MCF 10A (cell line): ENCODE results near the gene ADISSP. TPM values are rescaled to one million over a fixed set of nuclear protein-coding genes. Genes with fewer than 3 reads are reported as not detected.

ENCODE experiments used
- BruUV-seq: library from RNA; stranded (reverse); fragments of 400-500 nt; replicated peaks from 2 replicates; lab custom pipeline; 2021; lab: Mats Ljungman, UMichigan
- CTCF ChIA-PET: fragments of 300-600 bp; sonication (Branson Sonifier 250); formaldehyde crosslinking; extraction: SDS; loops from one replicate; lab custom pipeline; 2021; ENCODE audit warnings: antibody characterized with exemption, inconsistent platforms; lab: Yijun Ruan, JAX
- POLR2A ChIA-PET: fragments of 300-600, 350-650 bp; sonication (Branson Sonifier 250); formaldehyde crosslinking; extraction: SDS; loops from one replicate; lab custom pipeline; 2020; ENCODE audit warnings: antibody characterized with exemption, inconsistent platforms; lab: Yijun Ruan, JAX
- DNase-seq: peaks from one replicate; pipeline ENCODE4 v3.0.0-alpha.2; 2018; ENCODE audit not compliant: unreplicated experiment
- H3K27ac Mint-ChIP-seq: one replicate; pipeline ENCODE4 v1.8.0; 2022; ENCODE audit warnings: mild to moderate bottlenecking, low read depth, mixed read lengths; ENCODE audit not compliant: unreplicated experiment
- H3K27me3 Mint-ChIP-seq: one replicate; pipeline ENCODE4 v1.8.0; 2022; ENCODE audit warnings: mixed read lengths; ENCODE audit not compliant: insufficient read depth, unreplicated experiment
- H3K36me3 Mint-ChIP-seq: one replicate; pipeline ENCODE4 v1.8.0; 2022; ENCODE audit warnings: mild to moderate bottlenecking, moderate library complexity, mixed read lengths; ENCODE audit not compliant: insufficient read depth, unreplicated experiment
- H3K4me1 Mint-ChIP-seq: one replicate; pipeline ENCODE4 v1.8.0; 2022; ENCODE audit warnings: mixed read lengths; ENCODE audit not compliant: insufficient read depth, unreplicated experiment
- H3K4me3 Mint-ChIP-seq: one replicate; pipeline ENCODE4 v1.8.0; 2022; ENCODE audit warnings: mild to moderate bottlenecking, moderate library complexity, mixed read lengths; ENCODE audit not compliant: unreplicated experiment
- H3K9me3 Mint-ChIP-seq: one replicate; pipeline ENCODE4 v1.8.0; 2022; ENCODE audit warnings: mixed read lengths; ENCODE audit not compliant: unreplicated experiment
- intact Hi-C: fragments of 100-400 bp; cut with micrococcal nuclease; formaldehyde crosslinking; loops from 2 replicates; pipeline ENCODE4 v1.14.1; 2022
- total RNA-seq: library from RNA; stranded (reverse); gene quantifications from 2 replicates; pipeline ENCODE4 v1.2.3, GENCODE V29; 2022
- TF ChIP-seq, protein P1 (sequence below): fragments of 200-600 bp; IDR thresholded peaks from one replicate; pipeline ENCODE4 v1.8.0; 2022; ENCODE audit warnings: antibody characterized with exemption, mild to moderate bottlenecking; ENCODE audit not compliant: unreplicated experiment

The ADISSP gene
- total RNA-seq, 1 experiment from 2014 or later = 58.8 TPM

DNA sequence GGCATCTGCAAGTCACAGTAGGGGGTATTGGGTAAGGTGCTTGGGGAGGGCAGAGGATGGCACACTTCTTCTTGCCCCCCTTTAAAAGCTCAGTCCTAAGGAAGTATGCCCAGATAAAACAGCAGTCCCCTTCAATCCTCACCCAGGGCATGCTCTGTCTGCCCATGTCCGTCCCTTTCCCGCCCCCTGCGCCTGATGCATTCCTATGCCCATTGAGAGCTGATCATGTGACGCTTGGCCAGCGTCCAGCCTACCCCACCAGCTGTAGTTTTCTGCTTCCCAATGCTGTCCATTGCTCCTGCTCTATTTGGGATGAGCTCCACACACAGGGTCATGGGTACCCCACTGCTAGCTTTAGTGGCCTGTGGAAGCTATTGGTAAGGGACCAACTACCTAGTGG is 63.5 kb downstream of the ADISSP start:
- H3K27ac Mint-ChIP-seq = no peak overlapping the region
- CTCF ChIA-PET = interaction anchor here (1.0 to 1.2 kb wide), 4 partner anchors 8 to 116 kb away, joined by 3 to 4 read pairs (median 3); partner anchors contain the start of gene AP5S1
- BruUV-seq = no TSS peak
- no peaks in the 10 kb centered on the region for H3K27me3 Mint-ChIP-seq
- POLR2A ChIA-PET = interaction anchor here (0.9 to 1.3 kb wide), 3 partner anchors 19 to 157 kb away, joined by 3 read pairs; no protein-coding TSS in a partner anchor
- no peaks in the 10 kb centered on the region for H3K36me3 Mint-ChIP-seq
- H3K9me3 Mint-ChIP-seq = no peaks in the 10 kb centered on the region
- no peaks in the 10 kb centered on the region for H3K4me1 Mint-ChIP-seq
- TF ChIP-seq, protein P1, sequence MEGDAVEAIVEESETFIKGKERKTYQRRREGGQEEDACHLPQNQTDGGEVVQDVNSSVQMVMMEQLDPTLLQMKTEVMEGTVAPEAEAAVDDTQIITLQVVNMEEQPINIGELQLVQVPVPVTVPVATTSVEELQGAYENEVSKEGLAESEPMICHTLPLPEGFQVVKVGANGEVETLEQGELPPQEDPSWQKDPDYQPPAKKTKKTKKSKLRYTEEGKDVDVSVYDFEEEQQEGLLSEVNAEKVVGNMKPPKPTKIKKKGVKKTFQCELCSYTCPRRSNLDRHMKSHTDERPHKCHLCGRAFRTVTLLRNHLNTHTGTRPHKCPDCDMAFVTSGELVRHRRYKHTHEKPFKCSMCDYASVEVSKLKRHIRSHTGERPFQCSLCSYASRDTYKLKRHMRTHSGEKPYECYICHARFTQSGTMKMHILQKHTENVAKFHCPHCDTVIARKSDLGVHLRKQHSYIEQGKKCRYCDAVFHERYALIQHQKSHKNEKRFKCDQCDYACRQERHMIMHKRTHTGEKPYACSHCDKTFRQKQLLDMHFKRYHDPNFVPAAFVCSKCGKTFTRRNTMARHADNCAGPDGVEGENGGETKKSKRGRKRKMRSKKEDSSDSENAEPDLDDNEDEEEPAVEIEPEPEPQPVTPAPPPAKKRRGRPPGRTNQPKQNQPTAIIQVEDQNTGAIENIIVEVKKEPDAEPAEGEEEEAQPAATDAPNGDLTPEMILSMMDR = no peak
- no peak for DNase-seq
- no peak overlapping the region for H3K4me3 Mint-ChIP-seq
- intact Hi-C loops = no loop called here

Other genes starting within 250 kb of the ADISSP start
- gene GFRA4, start 104.4 kb downstream of the ADISSP start, total RNA-seq = not detected in 2 replicates
- gene ADAM33, start 85.7 kb downstream of the ADISSP start, total RNA-seq = not detected in 2 replicates
- gene SIGLEC1, start 55.2 kb downstream of the ADISSP start, total RNA-seq = not detected in 2 replicates
- gene HSPA12B, start 35.1 kb downstream of the ADISSP start, total RNA-seq = not detected in 2 replicates
- gene SPEF1, start 13.7 kb upstream of the ADISSP start, total RNA-seq = 0.32 TPM in 1 of 2 replicates, not detected in the other
- gene CENPB, start 19.0 kb upstream of the ADISSP start, total RNA-seq = 51.5 and 54.8 TPM in 2 replicates
- 134 and 137 TPM in 2 replicates for gene CDC25B, start 28.6 kb upstream of the ADISSP start, total RNA-seq
- 15.8 and 19.2 TPM in 2 replicates for gene AP5S1, start 52.8 kb upstream of the ADISSP start, total RNA-seq
- 31.7 and 39.7 TPM in 2 replicates for gene MAVS, start 79.1 kb upstream of the ADISSP start, total RNA-seq
- gene PANK2, start 121.6 kb upstream of the ADISSP start, total RNA-seq = 29.2 and 32.8 TPM in 2 replicates
- 23.2 and 28.8 TPM in 2 replicates for gene RNF24, start 247.8 kb upstream of the ADISSP start, total RNA-seq